HG03095 (cell line): ENCODE measurements around the gene XRN2.

Experiments used
- ATAC-seq: cut with Tn5 transposase; IDR thresholded peaks from one replicate; pipeline ENCODE4 v1.9.1; 2021; ENCODE audit warnings: moderate library complexity; ENCODE audit not compliant: unreplicated experiment

The XRN2 gene

GRCh38 chr20:21301940-21302663 is 1.0 kb upstream of the XRN2 start:
- no peak for ATAC-seq

GRCh38 chr20:21302664-21303060 is 469 bp upstream of the XRN2 start:
- ATAC-seq = no peak

GRCh38 chr20:21303872-21304586 is 898 bp downstream of the XRN2 start:
- ATAC-seq = peak; percentile 11

- ATAC-seq = no peak
Measured at GRCh38 chr20:21308340-21308739, 5.2 kb downstream of the XRN2 start.

DNA sequence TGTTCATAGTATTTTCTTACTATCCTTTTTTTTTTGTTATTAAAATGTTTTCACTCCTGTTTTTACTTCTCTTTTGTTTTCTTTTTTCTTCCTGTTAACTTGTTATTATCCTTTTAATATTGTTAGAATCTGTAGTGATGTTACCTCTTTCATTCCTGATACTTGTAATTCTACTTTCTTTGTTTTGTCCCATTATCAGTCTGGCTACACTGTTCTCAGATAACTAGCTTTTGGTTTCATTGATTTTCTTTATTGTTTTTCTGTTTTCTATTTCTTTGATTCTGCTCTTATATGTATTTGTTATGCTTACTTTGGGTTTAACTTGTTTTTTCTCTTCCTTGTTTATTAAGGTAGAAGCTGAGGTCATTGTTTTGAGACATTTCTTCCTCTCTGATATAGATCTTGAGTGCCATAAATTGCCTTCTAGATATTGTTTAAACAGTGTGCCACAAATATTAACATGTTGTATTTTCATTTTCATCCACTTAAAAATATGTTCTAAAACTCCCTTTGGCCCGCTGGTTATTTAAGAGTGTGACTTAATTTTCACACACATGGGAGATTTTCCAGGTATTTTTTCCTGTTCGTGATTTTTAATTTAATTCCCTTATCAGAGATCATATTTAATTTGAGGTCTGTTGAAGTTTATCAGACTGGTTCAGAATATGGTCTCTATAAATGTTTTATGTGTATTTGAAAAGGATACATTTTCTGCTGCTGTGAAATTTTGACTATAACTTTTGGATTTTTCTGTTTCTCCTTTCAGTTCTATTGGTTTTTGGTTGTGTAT is 6.7 kb downstream of the XRN2 start:
- ATAC-seq = no peak

DNA sequence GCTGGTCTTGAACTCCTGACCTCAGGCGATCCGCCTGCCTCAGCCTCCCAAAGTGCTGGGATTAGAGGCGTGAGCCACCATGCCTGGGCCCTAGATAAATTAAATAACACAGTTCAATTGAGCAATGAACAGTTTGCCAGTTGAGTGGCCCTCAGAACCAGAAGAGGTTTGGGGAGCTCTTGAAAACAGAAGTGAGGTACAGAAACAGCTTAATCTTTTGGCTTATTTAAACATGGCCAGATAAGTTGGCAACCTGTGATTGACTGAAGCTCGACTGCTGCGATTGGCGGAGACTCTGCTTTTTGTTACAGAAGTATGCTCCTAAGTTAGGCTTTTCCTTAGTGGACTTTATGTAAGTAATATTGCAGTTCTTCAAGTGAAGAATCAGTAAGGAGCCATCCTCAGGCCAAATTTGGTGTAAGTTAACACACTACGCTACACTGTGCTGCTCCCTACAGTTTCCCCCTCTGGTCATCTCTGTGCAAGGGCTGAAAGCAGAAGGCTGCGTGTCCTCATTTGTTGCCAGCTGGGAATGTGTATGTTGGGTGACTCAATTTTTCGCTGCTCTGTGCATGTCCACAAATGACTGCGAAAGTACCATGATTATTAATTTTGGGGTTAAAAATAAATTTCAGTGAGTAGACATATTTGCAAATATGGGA is 9.8 kb downstream of the XRN2 start:
- no peak for ATAC-seq

DNA sequence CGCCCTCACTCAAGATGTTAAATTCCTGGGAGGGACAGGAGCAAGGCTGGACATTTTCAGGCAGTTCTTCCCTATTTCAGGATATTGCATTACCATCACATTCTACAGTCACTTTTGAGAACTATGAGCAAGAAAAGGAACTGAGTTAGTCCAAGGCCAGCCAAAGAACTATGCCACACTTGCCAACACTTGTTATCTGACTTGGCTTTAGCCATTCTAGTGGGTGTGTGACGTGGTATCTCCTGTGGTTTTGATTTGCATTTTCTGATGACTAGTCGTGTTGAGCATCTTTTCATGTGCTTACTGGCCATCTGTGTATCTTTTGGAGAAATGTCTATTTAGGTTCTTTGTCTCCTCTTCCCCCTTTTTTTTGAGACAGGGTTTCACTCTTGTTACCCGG is 12.0 kb downstream of the XRN2 start:
- no peak for ATAC-seq

GRCh38 chr20:21322083-21322710 is 19.1 kb downstream of the XRN2 start:
- no peak for ATAC-seq

DNA sequence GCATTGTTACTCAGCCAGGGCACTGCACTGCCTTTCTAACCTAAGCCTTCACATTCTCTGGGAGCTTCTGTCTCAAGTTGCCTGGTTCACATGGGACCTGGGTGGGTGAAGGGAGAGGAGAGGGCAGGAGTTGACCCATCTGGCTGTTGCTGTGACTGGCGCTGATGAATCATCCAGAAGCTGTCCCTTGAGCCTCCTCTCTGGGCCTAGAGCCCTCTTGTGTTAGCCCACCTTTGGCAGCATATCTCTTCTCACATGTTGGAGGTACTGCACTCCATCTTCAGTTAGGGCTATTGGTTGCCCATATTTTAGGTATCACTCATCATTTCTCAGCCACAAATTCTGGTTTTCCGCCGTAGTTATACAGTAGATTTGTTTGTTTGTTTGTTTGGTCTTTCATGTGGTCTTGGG is 19.8 kb downstream of the XRN2 start:
- no peak for ATAC-seq

GRCh38 chr20:21323640-21324039 is 20.5 kb downstream of the XRN2 start:
- ATAC-seq = no peak

DNA sequence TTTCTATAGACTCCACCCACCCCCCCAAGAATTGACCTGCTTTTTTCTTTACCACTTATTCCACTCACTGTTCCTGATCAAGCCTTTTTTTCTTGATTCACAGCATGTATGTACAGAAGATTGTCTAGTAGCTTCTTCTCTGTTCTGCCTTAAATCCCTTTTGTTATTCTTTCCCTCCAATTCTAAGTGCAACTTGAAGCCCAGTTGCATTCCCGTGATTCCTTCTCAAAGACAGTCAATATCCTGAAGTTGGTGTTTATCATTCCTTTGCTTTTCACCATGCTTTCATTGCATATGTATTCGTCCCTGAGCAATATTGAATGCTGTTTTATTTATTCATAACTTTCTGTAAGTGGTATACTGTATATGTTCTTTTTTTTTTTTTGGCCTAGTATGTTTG is 21.0 kb downstream of the XRN2 start:
- ATAC-seq = no peak

- ATAC-seq = no peak
Measured at GRCh38 chr20:21325296-21325695, 22.2 kb downstream of the XRN2 start.

GRCh38 chr20:21326700-21327099 is 23.6 kb downstream of the XRN2 start:
- no peak for ATAC-seq

- ATAC-seq = no peak
Measured at GRCh38 chr20:21336455-21337151, 33.5 kb downstream of the XRN2 start.

DNA sequence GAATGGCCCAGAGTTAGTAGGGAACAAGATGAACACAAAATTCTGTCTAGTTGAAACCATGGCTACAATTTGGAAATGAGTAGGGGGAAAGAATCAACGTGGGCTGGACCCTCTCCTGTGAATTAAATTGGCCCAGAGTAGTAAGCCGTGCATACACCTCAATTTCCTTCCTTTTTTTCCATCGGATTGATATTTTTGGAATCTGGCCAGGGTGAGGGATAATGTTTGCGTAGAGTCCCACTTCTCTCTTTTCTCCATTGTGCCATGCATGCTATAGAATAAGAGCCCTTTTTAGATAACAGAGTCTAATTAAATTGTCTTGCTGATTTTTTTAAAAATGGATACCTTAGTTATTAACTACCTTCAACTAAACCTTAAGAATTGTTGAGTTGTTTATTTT is 35.2 kb downstream of the XRN2 start:
- ATAC-seq = no peak

GRCh38 chr20:21339499-21339898 is 36.4 kb downstream of the XRN2 start:
- ATAC-seq = no peak

DNA sequence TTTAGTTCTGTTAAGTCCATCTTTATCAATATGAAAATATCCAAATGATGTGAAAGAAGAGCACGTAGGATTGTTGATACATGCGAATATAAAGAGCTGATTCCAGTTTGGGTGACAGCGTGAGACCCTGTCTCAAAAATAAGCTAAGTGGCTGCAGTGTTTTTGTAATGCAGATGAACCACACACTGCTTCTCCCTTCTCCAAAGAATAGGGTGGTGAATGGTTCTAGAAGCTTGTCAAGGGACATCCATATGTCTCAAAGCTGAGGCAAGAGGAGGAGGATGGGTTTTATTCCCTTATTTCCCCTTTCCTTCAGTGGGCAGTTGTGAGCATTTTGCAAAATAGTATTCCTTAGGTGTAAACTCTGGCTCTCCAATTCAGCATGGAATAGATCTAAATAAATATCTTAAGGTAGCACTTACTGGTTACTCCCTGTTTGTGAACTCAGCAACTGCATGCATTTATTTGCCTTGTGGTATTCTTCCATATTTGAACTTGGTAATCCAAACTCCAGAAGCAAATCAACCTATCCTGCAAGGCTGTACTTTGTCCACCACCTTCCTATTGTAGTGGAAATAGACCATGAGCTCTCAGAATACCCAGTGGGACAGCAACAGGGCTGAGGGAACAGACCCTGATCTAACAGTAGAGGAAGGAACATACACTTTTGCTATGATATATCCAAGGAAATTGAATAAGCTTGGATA is 38.0 kb downstream of the XRN2 start:
- no peak for ATAC-seq

DNA sequence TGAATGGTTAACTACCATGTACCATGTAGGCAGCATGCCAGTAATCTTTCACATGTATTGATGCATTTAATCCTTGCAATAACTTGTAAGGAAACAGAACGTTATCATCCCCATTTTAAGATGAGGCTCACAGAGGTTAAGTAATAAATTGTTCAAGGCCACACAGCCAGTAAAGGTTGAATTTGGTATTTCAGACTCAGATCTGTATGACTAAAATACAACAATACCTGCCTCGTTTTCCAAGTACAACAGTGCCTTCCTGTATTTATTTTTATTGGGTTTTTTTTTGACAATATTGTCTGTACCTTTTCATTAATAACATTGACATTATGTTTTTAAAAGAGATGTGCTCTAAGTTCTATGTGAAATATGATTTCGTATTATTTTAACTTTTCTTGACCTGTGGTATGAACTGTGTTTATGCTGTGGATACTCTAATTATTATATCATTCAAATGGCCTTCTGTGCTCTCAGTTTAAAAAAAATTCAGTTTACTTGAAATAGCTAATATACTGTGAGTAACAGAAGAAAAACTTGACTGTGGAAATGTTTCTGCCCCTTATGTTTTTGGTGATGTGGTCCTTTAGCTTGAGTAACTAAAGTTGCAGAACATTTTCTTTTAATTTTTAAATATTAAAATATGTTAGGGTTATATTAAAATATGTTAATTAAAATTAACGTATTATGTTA is 39.7 kb downstream of the XRN2 start:
- ATAC-seq = no peak
